ENCODE measurements around the gene CCNJ. TPM values are rescaled to one million over a fixed set of nuclear protein-coding genes. Genes with fewer than 3 reads are reported as not detected.

The CCNJ gene
- total RNA-seq, 1 experiment from 2014 or later, result 9.3 TPM

DNA sequence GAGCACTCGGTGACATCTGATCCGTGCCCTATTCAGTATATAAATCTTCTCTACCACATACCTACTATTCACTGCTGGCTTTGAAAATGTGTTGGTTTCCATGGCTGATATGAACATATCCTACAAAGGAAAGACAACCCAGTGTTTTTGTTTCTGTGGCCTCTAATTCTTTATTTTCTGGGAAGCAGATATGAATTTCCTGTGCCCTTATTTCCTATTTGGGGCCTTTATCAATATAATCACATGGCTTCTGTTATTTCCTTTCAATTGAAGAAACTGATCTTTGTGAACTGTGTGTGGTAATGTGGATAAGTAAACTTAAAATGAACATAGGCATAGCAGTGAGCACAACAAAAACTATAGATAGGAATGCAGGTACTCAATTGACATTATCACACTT, 10.6 kb downstream of the CCNJ start:
- intact Hi-C loops (cut with micrococcal nuclease), result no loop called here
- no peak overlapping the region for H3K4me3 Mint-ChIP-seq (ENCODE audit: unreplicated experiment)
- no peaks in the 10 kb centered on the region for H3K9me3 Mint-ChIP-seq (ENCODE audit: unreplicated experiment)
- DNase-seq (ENCODE audit: unreplicated experiment), result no peak
- no peak overlapping the region for H3K27ac Mint-ChIP-seq (ENCODE audit: low read depth, unreplicated experiment)
- TF ChIP-seq CTCF (IDR thresholded peaks at IDR 0.05; ENCODE audit: unreplicated experiment), result no peak
- H3K4me1 Mint-ChIP-seq (ENCODE audit: insufficient read depth, unreplicated experiment), result no peaks in the 10 kb centered on the region
- H3K27me3 Mint-ChIP-seq (ENCODE audit: insufficient read depth, unreplicated experiment), result no peaks in the 10 kb centered on the region
- peaks cover 47% of the 10 kb centered on the region for H3K36me3 Mint-ChIP-seq (ENCODE audit: insufficient read depth, unreplicated experiment)
- ChIA-PET CTCF (interaction anchor here (1.6 kb wide), 1 partner anchor 37 kb away, joined by 5 read pairs; no protein-coding TSS in a partner anchor), POLR2A (no interaction called here)
- BruUV-seq (replicated peaks), result no TSS peak

- intact Hi-C loops (cut with micrococcal nuclease), result no loop called here
These were observed 13.4 kb downstream of the CCNJ start for GRCh38 chr10:96056787-96057186.

GRCh38 chr10:96061232-96061631, 17.8 kb downstream of the CCNJ start:
- intact Hi-C loops (cut with micrococcal nuclease), result no loop called here
- BruUV-seq (replicated peaks), result no TSS peak
- H3K27me3 Mint-ChIP-seq (ENCODE audit: insufficient read depth, unreplicated experiment), result no peaks in the 10 kb centered on the region
- peaks cover 69% of the 10 kb centered on the region for H3K36me3 Mint-ChIP-seq (ENCODE audit: insufficient read depth, unreplicated experiment)
- no peak for DNase-seq (ENCODE audit: unreplicated experiment)
- no peak overlapping the region for H3K4me3 Mint-ChIP-seq (ENCODE audit: unreplicated experiment)
- no peaks in the 10 kb centered on the region for H3K4me1 Mint-ChIP-seq (ENCODE audit: insufficient read depth, unreplicated experiment)
- ChIA-PET POLR2A (interaction anchor here (0.6 to 0.7 kb wide), 2 partner anchors 19 to 64 kb away, joined by 3 read pairs; no protein-coding TSS in a partner anchor), CTCF (interaction anchor here (0.6 to 1.6 kb wide), 4 partner anchors 44 to 271 kb away, joined by 3 to 6 read pairs (median 4); no protein-coding TSS in a partner anchor)
- H3K27ac Mint-ChIP-seq (ENCODE audit: low read depth, unreplicated experiment), result no peak overlapping the region
- H3K9me3 Mint-ChIP-seq (ENCODE audit: unreplicated experiment), result no peaks in the 10 kb centered on the region
- TF ChIP-seq CTCF (IDR thresholded peaks at IDR 0.05; ENCODE audit: unreplicated experiment), result no peak

More at GRCh38 chr10:96056787-96057186, 13.4 kb downstream of the CCNJ start:
- peaks cover 68% of the 10 kb centered on the region for H3K36me3 Mint-ChIP-seq (ENCODE audit: insufficient read depth, unreplicated experiment)
- no TSS peak for BruUV-seq (replicated peaks)
- TF ChIP-seq CTCF (IDR thresholded peaks at IDR 0.05; ENCODE audit: unreplicated experiment), result no peak
- ChIA-PET POLR2A (interaction anchor here (1.3 kb wide), 1 partner anchor 10 kb away, joined by 4 read pairs; no protein-coding TSS in a partner anchor), CTCF (interaction anchor here (0.6 kb wide), 3 partner anchors 20 to 811 kb away, joined by 3 read pairs; no protein-coding TSS in a partner anchor)
- no peaks in the 10 kb centered on the region for H3K9me3 Mint-ChIP-seq (ENCODE audit: unreplicated experiment)
- no peaks in the 10 kb centered on the region for H3K27me3 Mint-ChIP-seq (ENCODE audit: insufficient read depth, unreplicated experiment)
- no peak for DNase-seq (ENCODE audit: unreplicated experiment)
- no peak overlapping the region for H3K4me3 Mint-ChIP-seq (ENCODE audit: unreplicated experiment)
- H3K27ac Mint-ChIP-seq (ENCODE audit: low read depth, unreplicated experiment), result no peak overlapping the region
- no peaks in the 10 kb centered on the region for H3K4me1 Mint-ChIP-seq (ENCODE audit: insufficient read depth, unreplicated experiment)

- no TSS peak for BruUV-seq (replicated peaks)
- intact Hi-C loops (cut with micrococcal nuclease), result no loop called here
- Mint-ChIP-seq H3K27ac (ENCODE audit: low read depth, unreplicated experiment) (no peak overlapping the region), H3K36me3 (ENCODE audit: insufficient read depth, unreplicated experiment) (no peaks in the 10 kb centered on the region), H3K27me3 (ENCODE audit: insufficient read depth, unreplicated experiment) (no peaks in the 10 kb centered on the region), H3K4me1 (ENCODE audit: insufficient read depth, unreplicated experiment) (peaks cover 6% of the 10 kb centered on the region), H3K4me3 (ENCODE audit: unreplicated experiment) (no peak overlapping the region), H3K9me3 (ENCODE audit: unreplicated experiment) (no peaks in the 10 kb centered on the region)
- ChIA-PET POLR2A (interaction anchor here (0.6 to 1.3 kb wide), 3 partner anchors 17 to 293 kb away, joined by 3 to 5 read pairs (median 4); no protein-coding TSS in a partner anchor), CTCF (interaction anchor here (0.6 to 0.8 kb wide), 2 partner anchors 34 to 157 kb away, joined by 3 read pairs; no protein-coding TSS in a partner anchor)
- TF ChIP-seq CTCF (IDR thresholded peaks at IDR 0.05; ENCODE audit: unreplicated experiment), result no peak
- DNase-seq (ENCODE audit: unreplicated experiment), result no peak
These were observed 29.3 kb downstream of the CCNJ start for GRCh38 chr10:96072674-96073073.
